SKM-1 treated with dmso at 0.1 percent for 144 hours (cell line): ENCODE data around the gene B4GALT2.
A peak's percentile ranks its signal among the peaks of the same experiment; 100 is the strongest.

ENCODE experiments used
- DNase-seq: peaks from one replicate; lab custom pipeline; 2025; ENCODE audit not compliant: unreplicated experiment; lab: John Stamatoyannopoulos, UW

B4GALT2 gene

GRCh38 chr1:43983253-43983899, 4.4 kb downstream of the B4GALT2 start:
- no peak for DNase-seq

- DNase-seq: no peak
Measured at GRCh38 chr1:43984855-43985254, 5.8 kb downstream of the B4GALT2 start.

- DNase-seq: no peak
Measured at GRCh38 chr1:43985984-43986595, 7.1 kb downstream of the B4GALT2 start.

- no peak for DNase-seq
Measured at GRCh38 chr1:43986712-43987111, 7.7 kb downstream of the B4GALT2 start.

GRCh38 chr1:43987159-43987902, 8.3 kb downstream of the B4GALT2 start:
- no peak for DNase-seq

GRCh38 chr1:43990271-43991199, 11.5 kb downstream of the B4GALT2 start:
- DNase-seq: no peak

GRCh38 chr1:43991200-43991475, 12.1 kb downstream of the B4GALT2 start:
- no peak for DNase-seq

GRCh38 chr1:43991476-43992231, 12.6 kb downstream of the B4GALT2 start, which contains the start of gene CCDC24:
TSS of gene CCDC24 (plus strand) at chr1:43991599. CDS start at chr1:43991879, 280 bp downstream.
- peak; percentile 66 for DNase-seq

GRCh38 chr1:43992232-43992995, 13.4 kb downstream of the B4GALT2 start:
- DNase-seq: no peak

- DNase-seq: no peak
Measured at GRCh38 chr1:43993206-43993914, 14.3 kb downstream of the B4GALT2 start.

- DNase-seq: no peak
Measured at GRCh38 chr1:43994071-43994470, 15.1 kb downstream of the B4GALT2 start.

- peak; percentile 40 for DNase-seq
Measured at GRCh38 chr1:43994794-43995790, 16.1 kb downstream of the B4GALT2 start.

GRCh38 chr1:43995984-43996732, 17.1 kb downstream of the B4GALT2 start:
- no peak for DNase-seq

GRCh38 chr1:43996733-43997115, 17.7 kb downstream of the B4GALT2 start:
- DNase-seq: no peak

GRCh38 chr1:43997295-43997999, 18.4 kb downstream of the B4GALT2 start:
- DNase-seq: no peak

- DNase-seq: no peak
Measured at GRCh38 chr1:43998000-43998378, 19.0 kb downstream of the B4GALT2 start.

- DNase-seq: no peak
Measured at GRCh38 chr1:43999455-43999854, 20.4 kb downstream of the B4GALT2 start.
